Thyroid gland (tissue), 4 donors: ENCODE measurements around the gene MRPL37.

Source experiments
- POLR2A ChIP-seq, 2 donors: fragments of 450-650 bp; IDR thresholded peaks; one replicate each; pipeline ENCODE4 v1.6.1; 2017; ENCODE audit warnings: antibody characterized with exemption in 2 of 2, mild to moderate bottlenecking in 2 of 2, moderate library complexity in 1 of 2
- TF ChIP-seq, protein P1 (sequence below), 6 experiments: fragments of 200-600 bp in 3 of 6; fragments of 450-650 bp in 3 of 6; sonication (generic) in 3 of 6; IDR thresholded peaks; one replicate each; pipeline ENCODE4 v1.5.1; 2016 to 2019; ENCODE audit warnings: antibody characterized with exemption in 6 of 6, mild to moderate bottlenecking in 2 of 6, inconsistent platforms in 1 of 6, moderate library complexity in 1 of 6

- TF ChIP-seq, protein P1, sequence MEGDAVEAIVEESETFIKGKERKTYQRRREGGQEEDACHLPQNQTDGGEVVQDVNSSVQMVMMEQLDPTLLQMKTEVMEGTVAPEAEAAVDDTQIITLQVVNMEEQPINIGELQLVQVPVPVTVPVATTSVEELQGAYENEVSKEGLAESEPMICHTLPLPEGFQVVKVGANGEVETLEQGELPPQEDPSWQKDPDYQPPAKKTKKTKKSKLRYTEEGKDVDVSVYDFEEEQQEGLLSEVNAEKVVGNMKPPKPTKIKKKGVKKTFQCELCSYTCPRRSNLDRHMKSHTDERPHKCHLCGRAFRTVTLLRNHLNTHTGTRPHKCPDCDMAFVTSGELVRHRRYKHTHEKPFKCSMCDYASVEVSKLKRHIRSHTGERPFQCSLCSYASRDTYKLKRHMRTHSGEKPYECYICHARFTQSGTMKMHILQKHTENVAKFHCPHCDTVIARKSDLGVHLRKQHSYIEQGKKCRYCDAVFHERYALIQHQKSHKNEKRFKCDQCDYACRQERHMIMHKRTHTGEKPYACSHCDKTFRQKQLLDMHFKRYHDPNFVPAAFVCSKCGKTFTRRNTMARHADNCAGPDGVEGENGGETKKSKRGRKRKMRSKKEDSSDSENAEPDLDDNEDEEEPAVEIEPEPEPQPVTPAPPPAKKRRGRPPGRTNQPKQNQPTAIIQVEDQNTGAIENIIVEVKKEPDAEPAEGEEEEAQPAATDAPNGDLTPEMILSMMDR (IDR thresholded peaks at IDR 0.05): no peak
- TF ChIP-seq POLR2A (IDR thresholded peaks at IDR 0.05): no peak
Observed at GRCh38 chr1:54234284-54234683, 34.3 kb downstream of the MRPL37 start.
